Measurements from ENCODE around the gene ARL6IP6.

Gene ARL6IP6

GRCh38 chr2:152804687-152805408, 86.4 kb downstream of the ARL6IP6 start:
- no peak for DNase-seq (ENCODE audit: low spot score)

GRCh38 chr2:152811916-152812315, 93.5 kb downstream of the ARL6IP6 start:
- no peak for DNase-seq (ENCODE audit: low spot score)

All from iPS-NIHi11 (cell line).